ENCODE results near the gene MLLT10.

DNA sequence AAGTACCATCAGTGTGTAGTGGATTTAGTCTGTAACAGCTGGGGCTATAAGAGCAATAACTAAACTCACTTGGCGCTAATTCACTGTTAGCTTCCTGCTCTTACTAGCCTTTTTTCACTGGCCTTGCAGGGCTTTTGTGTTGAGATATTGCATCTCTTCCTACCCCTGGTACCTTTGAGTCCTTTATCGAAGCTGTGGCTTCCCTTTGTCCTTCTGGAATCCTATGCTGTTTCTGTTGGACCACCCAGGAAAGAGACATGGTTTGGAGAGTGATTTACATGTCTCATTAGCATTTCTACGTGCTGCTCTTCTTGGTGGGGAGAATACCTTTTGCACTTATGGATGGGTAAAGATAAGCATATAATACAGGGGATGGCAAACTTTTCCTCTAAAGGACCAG lies 103.8 kb downstream of the MLLT10 start:
- TF ChIP-seq NFYB (IDR thresholded peaks at IDR 0.05; ENCODE audit: insufficient read depth, low read depth, low read length), result no peak
- TF ChIP-seq, protein P1, sequence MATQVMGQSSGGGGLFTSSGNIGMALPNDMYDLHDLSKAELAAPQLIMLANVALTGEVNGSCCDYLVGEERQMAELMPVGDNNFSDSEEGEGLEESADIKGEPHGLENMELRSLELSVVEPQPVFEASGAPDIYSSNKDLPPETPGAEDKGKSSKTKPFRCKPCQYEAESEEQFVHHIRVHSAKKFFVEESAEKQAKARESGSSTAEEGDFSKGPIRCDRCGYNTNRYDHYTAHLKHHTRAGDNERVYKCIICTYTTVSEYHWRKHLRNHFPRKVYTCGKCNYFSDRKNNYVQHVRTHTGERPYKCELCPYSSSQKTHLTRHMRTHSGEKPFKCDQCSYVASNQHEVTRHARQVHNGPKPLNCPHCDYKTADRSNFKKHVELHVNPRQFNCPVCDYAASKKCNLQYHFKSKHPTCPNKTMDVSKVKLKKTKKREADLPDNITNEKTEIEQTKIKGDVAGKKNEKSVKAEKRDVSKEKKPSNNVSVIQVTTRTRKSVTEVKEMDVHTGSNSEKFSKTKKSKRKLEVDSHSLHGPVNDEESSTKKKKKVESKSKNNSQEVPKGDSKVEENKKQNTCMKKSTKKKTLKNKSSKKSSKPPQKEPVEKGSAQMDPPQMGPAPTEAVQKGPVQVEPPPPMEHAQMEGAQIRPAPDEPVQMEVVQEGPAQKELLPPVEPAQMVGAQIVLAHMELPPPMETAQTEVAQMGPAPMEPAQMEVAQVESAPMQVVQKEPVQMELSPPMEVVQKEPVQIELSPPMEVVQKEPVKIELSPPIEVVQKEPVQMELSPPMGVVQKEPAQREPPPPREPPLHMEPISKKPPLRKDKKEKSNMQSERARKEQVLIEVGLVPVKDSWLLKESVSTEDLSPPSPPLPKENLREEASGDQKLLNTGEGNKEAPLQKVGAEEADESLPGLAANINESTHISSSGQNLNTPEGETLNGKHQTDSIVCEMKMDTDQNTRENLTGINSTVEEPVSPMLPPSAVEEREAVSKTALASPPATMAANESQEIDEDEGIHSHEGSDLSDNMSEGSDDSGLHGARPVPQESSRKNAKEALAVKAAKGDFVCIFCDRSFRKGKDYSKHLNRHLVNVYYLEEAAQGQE (IDR thresholded peaks at IDR 0.05; ENCODE audit: low read depth, low read length), result no peak
- no peak for TF ChIP-seq MTA3 (IDR thresholded peaks at IDR 0.05; ENCODE audit: borderline replicate concordance, low read length)
- no peak for TF ChIP-seq DPF2 (IDR thresholded peaks at IDR 0.05)
- TF ChIP-seq CBFB (IDR thresholded peaks at IDR 0.05; ENCODE audit: low read depth), result no peak
- TF ChIP-seq KLF5 (IDR thresholded peaks at IDR 0.05; ENCODE audit: partially characterized antibody), result no peak
- no peak for TF ChIP-seq POLR2A (IDR thresholded peaks at IDR 0.05; ENCODE audit: low read depth, low read length)
- no peak for TF ChIP-seq ATF7 (IDR thresholded peaks at IDR 0.05; ENCODE audit: low read depth)
- TF ChIP-seq POLR2AphosphoS2 (IDR thresholded peaks at IDR 0.05; ENCODE audit: low read depth, low read length), result no peak
- no peak for TF ChIP-seq RAD21 (IDR thresholded peaks at IDR 0.05; ENCODE audit: insufficient read depth, low read depth, low read length)
- TF ChIP-seq ZNF274 (IDR thresholded peaks at IDR 0.05; ENCODE audit: insufficient read depth, insufficient read length), result no peak

All from GM12878 (cell line).